Heart right ventricle (tissue), 16 donors: ENCODE measurements around the gene TSC22D1. TPM values are rescaled to one million over a fixed set of nuclear protein-coding genes. Genes with fewer than 3 reads are reported as not detected.

ENCODE experiments used
- ATAC-seq, 8 donors: fragments of 200-7000 bp; cut with Tn5 transposase; one replicate each; pipeline ENCODE4 v1.9.1; 2020; ENCODE audit warnings: mild to moderate bottlenecking in 8 of 8, moderate library complexity in 8 of 8, moderate number of reproducible peaks in 1 of 8
- DNase-seq, 2 donors: peaks; one replicate each; pipeline ENCODE4 v3.0.0-alpha.2; 2020
- H3K27ac ChIP-seq, 10 donors: fragments of 200-600 bp; sonication (generic) in 2 of 10; one replicate each; pipeline versions ENCODE4 v1.5.0 to v1.8.0; 2020 to 2022; ENCODE audit warnings: mild to moderate bottlenecking in 3 of 10
- H3K27me3 ChIP-seq, 7 donors: fragments of 200-600 bp; one replicate each; pipeline ENCODE4 v1.8.0; 2021 to 2022; ENCODE audit warnings: mild to moderate bottlenecking in 2 of 7
- H3K36me3 ChIP-seq, 9 donors: fragments of 200-600 bp; sonication (generic) in 1 of 9; one replicate each; pipeline versions ENCODE4 v1.5.0 to v1.8.0; 2020 to 2022; ENCODE audit warnings: mild to moderate bottlenecking in 2 of 9
- H3K4me1 ChIP-seq, 9 donors: fragments of 200-600 bp; sonication (generic) in 1 of 9; one replicate each; pipeline versions ENCODE4 v1.5.0 to v1.8.0; 2020 to 2022; ENCODE audit warnings: mild to moderate bottlenecking in 4 of 9
- H3K4me3 ChIP-seq, 10 donors: fragments of 200-600 bp; sonication (generic) in 2 of 10; one replicate each; pipeline versions ENCODE4 v1.5.0 to v1.8.0; 2020 to 2022; ENCODE audit warnings: mild to moderate bottlenecking in 7 of 10, moderate library complexity in 2 of 10
- H3K9me3 ChIP-seq, 11 donors: fragments of 200-600 bp in 10 of 11; sonication (generic) in 2 of 11; one replicate each; pipeline versions ENCODE4 v1.5.0 to v1.8.0; 2013 to 2022; ENCODE audit warnings: mild to moderate bottlenecking in 2 of 11, control low read depth in 1 of 11, moderate library complexity in 1 of 11
- CTCF ChIP-seq, 9 donors: fragments of 200-600 bp; sonication (generic) in 2 of 9; IDR thresholded peaks; one replicate each; pipeline versions ENCODE4 v1.5.0 to v1.8.0; 2021 to 2022; ENCODE audit warnings: antibody characterized with exemption in 9 of 9, mild to moderate bottlenecking in 5 of 9, moderate library complexity in 1 of 9
- WGBS, 2 donors: extraction: QIAGEN DNeasy Blood & Tissue Kit; methylation state at CpG; one replicate each; pipeline ENCODE4 v1.1.7; 2013; ENCODE audit warnings: inconsistent platforms in 1 of 2; 5-methylcytosine and 5-hydroxymethylcytosine counted together
- intact Hi-C, 10 donors: fragments of 100-400 bp; cut with DNase I; formaldehyde crosslinking; loops; one replicate each; pipeline versions ENCODE4 v1.11.1 to v1.14.2; 2022
- polyA plus RNA-seq, 2 donors: library from polyadenylated mRNA; stranded (reverse); fragments of 200-250 nt; gene quantifications; one replicate each; pipeline ENCODE4 v1.2.3, GENCODE V29; 2013
- total RNA-seq, 10 donors: library from RNA; stranded (reverse); fragmentation: NEBNext Ultra II Directional in 3 of 10; extraction: Animal tissue kit (Norgen Biotek cat#: 25700) in 3 of 10; gene quantifications; one replicate each; pipeline versions ENCODE4 v1.2.1 to v1.2.4, GENCODE V29; 2021 to 2023
- donor health status: Arrhythmogenic right ventricular cardiomyopathy.
- donor health status: ischemic (EF 13 %, LVEDD 7.1; RV severe dilation, severe dysfunction).
- donor health status: healthy with polysubstance abuse.
- donor health status: DM: no; HTN: yes; CAD: no.
- donor health status: DM: no; HTN: no; CAD: no.
- donor health status: ischemic (EF 25% LVEDD 6.9; RV normal size, moderate dysfunction).
- donor health status: ischemic (EF 25% LVEDD 5.7; RV mildly dilated, moderate dysfunction).
- donor health status: healthy.
- donor health status: DM: yes; HTN: yes; CAD: no.
- donor health status: Ischemic cardiomyopathy.
- donor health status: ischemic (EF 35%, LVEDD 5.7; RV mildly dilated, moderate dysfunction).
- donor health status: nonischemic (EF 11% LVEDD 7.7; RV severe dilation, severe dysfunction).
- donor health status: DM: yes; HTN: yes; CAD: no.
- donor health status: PGD.
- donor health status: ischemic (EF 29% LVEDD 5.4; RV normal size, mild dysfunction).
- donor health status: nonischemic (EF 23%, LVEDD 6.1; RV moderate dilation, normal function).

The TSC22D1 gene
- total and polyA plus RNA-seq, 12 donors = 48.5 to 200 (median 113) TPM

- no peaks in the 10 kb centered on the region for H3K4me1 ChIP-seq
- H3K4me3 ChIP-seq = no peak overlapping the region
- H3K36me3 ChIP-seq = no peaks in the 10 kb centered on the region
- no peak for DNase-seq
- H3K27me3 ChIP-seq = peaks cover 0 to 3% (median 0%) of the 10 kb centered on the region in 7 donors
- ATAC-seq = peak in 1 of 8 donors; percentile 13
- intact Hi-C loops = no loop called here
- TF ChIP-seq CTCF (IDR thresholded peaks at IDR 0.05) = no peak
- peaks cover 0 to 9% (median 0%) of the 10 kb centered on the region in 11 donors for H3K9me3 ChIP-seq
- WGBS, 2 donors = 91 to 92% methylated on average over 15 of the region's 15 CpGs
- H3K27ac ChIP-seq = no peak overlapping the region
These were observed 15.2 kb upstream of the TSC22D1 start for GRCh38 chr13:44591316-44591715.

- Histone ChIP-seq H3K27ac (no peak overlapping the region), H3K4me3 (no peak overlapping the region), H3K4me1 (peaks cover 0 to 7% (median 4%) of the 10 kb centered on the region in 9 donors), H3K27me3 (no peaks in the 10 kb centered on the region), H3K9me3 (no peaks in the 10 kb centered on the region), H3K36me3 (no peaks in the 10 kb centered on the region)
- 73 to 88% methylated on average over 3 of the region's 3 CpGs for WGBS, 2 donors
- no peak for DNase-seq
- intact Hi-C loops = no loop called here
- TF ChIP-seq CTCF (IDR thresholded peaks at IDR 0.05) = no peak
- ATAC-seq = no peak
These were observed 7.0 kb upstream of the TSC22D1 start for GRCh38 chr13:44583137-44583536.

GRCh38 chr13:44578067-44578400, 1.9 kb upstream of the TSC22D1 start:
- WGBS, 2 donors = 2 to 3% methylated on average over 15 of the region's 15 CpGs
- H3K27me3 ChIP-seq = no peaks in the 10 kb centered on the region

GRCh38 chr13:44577236-44578066, 1.3 kb upstream of the TSC22D1 start:
- no peak for TF ChIP-seq CTCF (IDR thresholded peaks at IDR 0.05)
- 0% methylated on average over 73 to 93 of the region's 94 CpGs for WGBS, 2 donors
- intact Hi-C loops = loop anchor here in 6 of 10 donors (1.0 to 10.0 kb wide), 14 partner anchors 80 to 397 kb away; no protein-coding TSS in a partner anchor
- Histone ChIP-seq H3K27me3 (no peaks in the 10 kb centered on the region), H3K4me3 (peak overlapping the region; percentile 68 to 98 (median 94)), H3K9me3 (no peaks in the 10 kb centered on the region), H3K4me1 (peaks cover 4 to 44% (median 38%) of the 10 kb centered on the region in 9 donors), H3K36me3 (no peaks in the 10 kb centered on the region), H3K27ac (peak overlapping the region; percentile 86 to 98 (median 97))
- ATAC-seq (peak; percentile 91 to 97 (median 94)), DNase-seq (peak; percentile 97 to 98)

More at GRCh38 chr13:44578067-44578400, 1.9 kb upstream of the TSC22D1 start:
- peak in 3 of 8 donors; percentile 0 for ATAC-seq
- Histone ChIP-seq H3K36me3 (no peaks in the 10 kb centered on the region), H3K9me3 (no peaks in the 10 kb centered on the region), H3K4me3 (peak overlapping the region; percentile 68 to 98 (median 94)), H3K27ac (peak overlapping the region; percentile 86 to 98 (median 97)), H3K4me1 (peaks cover 4 to 39% (median 32%) of the 10 kb centered on the region in 9 donors)
- TF ChIP-seq CTCF (IDR thresholded peaks at IDR 0.05) = no peak
- no peak for DNase-seq
- intact Hi-C loops = loop anchor here in 6 of 10 donors (5.0 to 10.0 kb wide), 12 partner anchors 81 to 397 kb away; no protein-coding TSS in a partner anchor
